PC-9 (cell line): ENCODE measurements around the gene AGAP9.
"Not testable (repeated sequence)": the region's sequence is repeated elsewhere in the genome, so short reads cannot be mapped to it uniquely, and the experiment has no call there.

Experiments used
- EZH2 ChIP-seq: fragments of 200-600 bp; sonication (generic); IDR thresholded peaks from 2 replicates; pipeline ENCODE4 v1.8.0; 2017; ENCODE audit warnings: antibody characterized with exemption, low read depth
- TF ChIP-seq, protein P1 (sequence below): fragments of 200-600 bp; sonication (generic); conservative IDR thresholded peaks from 2 replicates; pipeline ENCODE4 v1.6.1; 2017; ENCODE audit warnings: mixed run types, antibody characterized with exemption, mild to moderate bottlenecking, moderate library complexity

DNA sequence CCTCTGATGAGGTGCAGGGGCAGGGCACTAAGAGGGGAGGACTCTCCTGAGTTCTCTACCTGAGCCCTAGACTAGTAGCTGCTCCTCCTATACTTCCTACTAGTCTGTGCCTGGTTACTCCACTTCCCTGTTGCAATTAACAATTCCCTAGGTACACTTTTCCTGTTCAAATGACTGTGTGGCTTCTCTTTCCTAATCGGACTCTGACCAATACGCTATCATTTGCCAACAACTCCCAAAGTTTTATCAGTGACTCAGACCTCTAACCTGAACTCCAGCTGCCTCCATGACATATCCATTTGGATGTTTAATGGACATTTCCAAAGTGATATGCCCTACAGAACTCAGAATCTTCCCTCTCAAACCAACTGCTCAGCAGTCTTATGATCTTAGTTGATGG lies 31.9 kb upstream of the AGAP9 start:
- TF ChIP-seq, protein P1, sequence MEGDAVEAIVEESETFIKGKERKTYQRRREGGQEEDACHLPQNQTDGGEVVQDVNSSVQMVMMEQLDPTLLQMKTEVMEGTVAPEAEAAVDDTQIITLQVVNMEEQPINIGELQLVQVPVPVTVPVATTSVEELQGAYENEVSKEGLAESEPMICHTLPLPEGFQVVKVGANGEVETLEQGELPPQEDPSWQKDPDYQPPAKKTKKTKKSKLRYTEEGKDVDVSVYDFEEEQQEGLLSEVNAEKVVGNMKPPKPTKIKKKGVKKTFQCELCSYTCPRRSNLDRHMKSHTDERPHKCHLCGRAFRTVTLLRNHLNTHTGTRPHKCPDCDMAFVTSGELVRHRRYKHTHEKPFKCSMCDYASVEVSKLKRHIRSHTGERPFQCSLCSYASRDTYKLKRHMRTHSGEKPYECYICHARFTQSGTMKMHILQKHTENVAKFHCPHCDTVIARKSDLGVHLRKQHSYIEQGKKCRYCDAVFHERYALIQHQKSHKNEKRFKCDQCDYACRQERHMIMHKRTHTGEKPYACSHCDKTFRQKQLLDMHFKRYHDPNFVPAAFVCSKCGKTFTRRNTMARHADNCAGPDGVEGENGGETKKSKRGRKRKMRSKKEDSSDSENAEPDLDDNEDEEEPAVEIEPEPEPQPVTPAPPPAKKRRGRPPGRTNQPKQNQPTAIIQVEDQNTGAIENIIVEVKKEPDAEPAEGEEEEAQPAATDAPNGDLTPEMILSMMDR = not testable (repeated sequence)
- TF ChIP-seq EZH2 = not testable (repeated sequence)
